NCI-H1417 (cell line): ENCODE results near the gene DOCK2.
A peak's percentile ranks its signal among the peaks of the same experiment; 100 is the strongest.
"Not testable (repeated sequence)": the region's sequence is repeated elsewhere in the genome, so short reads cannot be mapped to it uniquely, and the experiment has no call there.

ENCODE experiments used
- DNase-seq, 3 experiments: peaks; one replicate each; lab custom pipeline; 2025; lab: John Stamatoyannopoulos, UW

Gene DOCK2

GRCh38 chr5:169756071-169756765 is 119.1 kb downstream of the DOCK2 start:
- DNase-seq: no peak

GRCh38 chr5:169757016-169757415 is 119.9 kb downstream of the DOCK2 start:
- no peak for DNase-seq

DNA sequence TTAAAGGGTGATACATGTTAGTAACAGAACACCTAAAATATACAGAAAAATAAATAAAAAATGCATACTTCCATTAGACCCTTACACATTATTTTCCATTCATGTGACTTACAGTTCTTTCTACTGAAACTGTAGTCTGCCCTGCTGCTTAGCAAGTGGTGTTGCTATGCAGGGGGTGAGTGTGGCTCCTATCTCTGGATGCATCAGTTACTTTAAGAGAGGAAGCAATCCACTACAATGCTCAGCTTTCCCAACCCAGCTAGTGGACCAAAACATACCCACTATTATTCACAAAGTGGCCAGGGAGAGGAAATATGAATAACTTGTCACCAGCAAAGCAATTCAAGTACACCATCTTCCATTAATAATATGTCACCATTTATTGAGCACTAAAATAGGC is 121.8 kb downstream of the DOCK2 start:
- DNase-seq: no peak

GRCh38 chr5:169760229-169760628 is 123.2 kb downstream of the DOCK2 start:
- no peak for DNase-seq

- no peak for DNase-seq
Observed at GRCh38 chr5:169762338-169763095, 125.4 kb downstream of the DOCK2 start.

DNA sequence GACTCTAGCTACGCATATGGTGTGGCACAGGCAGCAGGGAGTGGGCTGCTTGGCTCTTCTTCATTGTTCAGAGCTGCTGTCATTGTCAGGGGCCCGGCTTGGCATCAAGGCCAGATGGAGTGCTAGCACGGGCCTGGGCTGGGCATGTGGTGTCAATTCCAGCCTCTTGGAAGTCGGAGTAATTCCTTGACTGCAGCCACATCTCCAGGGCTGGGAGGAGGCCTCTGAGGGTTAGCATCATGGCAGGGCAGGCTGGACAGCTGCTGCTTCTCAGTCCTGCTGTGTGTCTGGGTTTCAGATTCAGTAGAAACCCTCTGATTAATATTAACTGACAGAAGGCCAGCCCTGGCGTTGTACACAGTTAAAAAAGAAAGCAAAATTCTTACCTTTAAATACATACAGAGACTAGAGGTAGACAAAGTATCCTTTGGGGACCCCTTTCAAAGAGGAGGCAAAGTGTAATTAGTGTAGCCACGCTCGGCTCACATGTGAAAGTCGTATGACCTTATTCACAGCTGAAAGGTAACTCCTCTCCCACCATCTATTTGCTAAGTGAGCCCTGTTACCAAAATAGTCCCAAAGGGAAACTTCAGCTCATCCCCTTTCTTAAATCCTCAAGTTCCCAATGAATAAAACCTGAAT is 126.4 kb downstream of the DOCK2 start:
- no peak for DNase-seq

- no peak for DNase-seq
Observed at GRCh38 chr5:169764018-169764378, 126.9 kb downstream of the DOCK2 start.

GRCh38 chr5:169765176-169765996 is 128.3 kb downstream of the DOCK2 start:
- DNase-seq: no peak

- not testable (repeated sequence) for DNase-seq
Observed at GRCh38 chr5:169766943-169767342, 129.9 kb downstream of the DOCK2 start.

DNA sequence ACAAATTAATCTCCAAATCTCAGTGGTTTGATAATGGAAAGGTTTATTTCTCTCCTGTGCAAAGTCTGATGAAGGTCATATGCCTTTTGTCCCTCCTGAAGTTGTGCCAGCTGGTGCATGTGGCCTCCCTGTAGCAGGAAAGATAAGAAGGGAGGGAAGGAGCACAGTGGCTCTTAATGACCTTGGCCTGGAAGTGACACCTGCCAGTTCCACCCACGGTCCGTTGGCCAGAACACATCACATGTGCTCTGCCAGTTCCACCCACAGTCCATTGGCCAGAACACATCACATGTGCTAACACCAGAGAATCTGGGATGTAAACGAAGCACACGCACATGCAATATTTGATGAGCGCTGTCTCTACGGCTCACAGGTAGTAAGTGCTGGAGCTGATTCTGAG is 130.9 kb downstream of the DOCK2 start:
- DNase-seq: no peak

- DNase-seq: no peak
Observed at GRCh38 chr5:169768416-169768815, 131.3 kb downstream of the DOCK2 start.

DNA sequence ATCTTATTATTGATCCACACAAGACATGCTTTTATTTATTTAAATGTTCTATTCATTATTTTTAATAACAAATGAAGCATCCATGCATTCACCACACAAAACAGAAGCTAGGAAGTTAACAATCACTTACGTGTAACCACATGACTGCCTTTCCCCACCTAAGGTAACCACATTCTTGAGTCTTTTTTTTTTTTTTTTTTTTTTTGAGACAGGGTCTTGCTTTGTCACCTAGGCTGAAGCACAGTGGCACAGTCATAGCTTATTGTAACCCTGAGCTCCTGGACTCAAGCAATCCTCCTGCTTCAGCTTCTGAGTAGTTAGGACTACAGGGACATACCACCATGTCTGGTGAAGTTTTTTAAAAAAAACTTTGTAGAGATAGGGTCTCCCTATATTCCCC is 133.0 kb downstream of the DOCK2 start:
- DNase-seq: no peak

DNA sequence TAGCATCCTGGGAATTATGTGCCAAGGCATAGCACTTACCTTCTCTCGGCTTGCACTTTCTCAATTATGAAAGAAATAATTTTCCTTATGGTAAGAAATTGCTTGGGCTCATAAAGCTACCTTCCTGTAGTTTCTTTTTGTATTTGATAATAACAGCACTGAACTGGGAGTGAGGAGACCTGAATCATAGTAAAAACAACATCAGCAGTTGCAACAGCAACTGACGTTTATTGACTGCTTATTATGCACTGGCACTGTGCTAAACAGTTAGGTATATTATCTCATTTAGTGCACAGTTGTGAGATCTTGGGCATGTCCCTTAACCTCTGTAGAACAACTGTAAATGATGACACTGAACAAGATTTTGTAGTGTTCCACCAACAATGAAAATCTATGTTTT is 135.2 kb downstream of the DOCK2 start:
- DNase-seq: no peak

GRCh38 chr5:169772688-169773087 is 135.6 kb downstream of the DOCK2 start:
- DNase-seq: no peak

DNA sequence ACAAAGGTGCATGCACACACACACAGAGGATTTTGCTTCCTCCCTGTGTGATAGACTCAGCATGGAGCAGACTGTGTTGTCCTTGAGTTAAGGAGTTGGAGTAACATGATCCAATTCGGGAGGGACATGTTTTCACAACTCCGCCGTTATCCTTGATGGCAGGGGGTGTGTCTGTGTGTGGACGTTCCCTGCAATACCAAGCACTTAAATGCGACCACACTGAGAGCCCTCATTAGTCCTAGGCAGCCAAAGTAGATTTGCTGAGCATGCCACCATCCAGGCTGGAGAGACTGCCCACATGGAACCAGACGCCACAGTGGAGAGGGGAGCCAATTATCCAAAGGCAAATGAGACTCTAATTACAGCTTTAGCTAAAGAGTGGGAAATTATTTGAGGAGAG is 140.1 kb downstream of the DOCK2 start:
- DNase-seq: peak in 2 of 3 experiments; percentile 20 to 79

DNA sequence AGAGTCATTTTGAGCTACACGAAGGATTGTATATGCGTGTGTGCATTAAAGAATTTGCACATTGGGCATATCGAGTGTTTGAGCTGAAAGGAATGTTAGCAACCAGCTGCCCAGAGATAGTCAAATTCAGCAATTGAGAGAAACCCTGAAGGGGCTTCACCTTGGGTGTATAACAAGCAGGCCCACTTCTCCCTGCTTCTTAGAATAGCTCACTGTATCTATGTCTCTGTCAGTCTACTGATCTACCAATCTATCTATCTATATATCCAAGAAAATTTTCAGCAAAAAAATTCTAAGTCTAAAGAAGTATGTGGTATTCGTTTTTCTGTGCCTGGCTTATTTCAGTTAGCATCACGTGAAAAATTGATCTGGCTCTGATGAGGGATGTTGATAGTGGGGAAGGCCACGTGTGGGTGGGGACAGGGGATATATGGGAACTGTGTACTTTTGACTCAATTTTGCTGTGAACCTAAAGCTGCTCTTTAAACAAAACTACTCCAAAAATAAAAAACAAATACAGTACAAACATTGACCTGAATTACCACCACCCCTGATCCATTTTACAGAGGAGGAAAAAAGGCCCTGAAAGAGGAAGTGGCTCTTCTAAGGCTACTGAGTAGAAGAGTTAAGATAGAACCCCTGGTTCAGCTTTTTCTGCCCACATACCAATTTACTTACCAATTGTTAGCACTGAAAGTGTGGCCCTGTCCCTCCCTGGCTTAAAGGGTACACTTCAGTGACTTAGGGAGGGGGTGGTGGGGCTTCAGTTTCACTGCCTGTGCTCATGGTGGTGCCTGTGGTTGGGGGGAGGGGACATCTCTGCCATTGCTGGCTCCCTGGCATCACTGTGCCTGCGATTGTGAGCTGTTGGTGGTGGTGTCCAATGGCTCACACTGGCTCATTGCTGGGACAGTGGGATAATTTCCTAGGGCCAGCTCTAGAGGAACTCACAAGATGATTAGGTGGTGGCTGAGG is 141.8 kb downstream of the DOCK2 start:
- no peak for DNase-seq

DNA sequence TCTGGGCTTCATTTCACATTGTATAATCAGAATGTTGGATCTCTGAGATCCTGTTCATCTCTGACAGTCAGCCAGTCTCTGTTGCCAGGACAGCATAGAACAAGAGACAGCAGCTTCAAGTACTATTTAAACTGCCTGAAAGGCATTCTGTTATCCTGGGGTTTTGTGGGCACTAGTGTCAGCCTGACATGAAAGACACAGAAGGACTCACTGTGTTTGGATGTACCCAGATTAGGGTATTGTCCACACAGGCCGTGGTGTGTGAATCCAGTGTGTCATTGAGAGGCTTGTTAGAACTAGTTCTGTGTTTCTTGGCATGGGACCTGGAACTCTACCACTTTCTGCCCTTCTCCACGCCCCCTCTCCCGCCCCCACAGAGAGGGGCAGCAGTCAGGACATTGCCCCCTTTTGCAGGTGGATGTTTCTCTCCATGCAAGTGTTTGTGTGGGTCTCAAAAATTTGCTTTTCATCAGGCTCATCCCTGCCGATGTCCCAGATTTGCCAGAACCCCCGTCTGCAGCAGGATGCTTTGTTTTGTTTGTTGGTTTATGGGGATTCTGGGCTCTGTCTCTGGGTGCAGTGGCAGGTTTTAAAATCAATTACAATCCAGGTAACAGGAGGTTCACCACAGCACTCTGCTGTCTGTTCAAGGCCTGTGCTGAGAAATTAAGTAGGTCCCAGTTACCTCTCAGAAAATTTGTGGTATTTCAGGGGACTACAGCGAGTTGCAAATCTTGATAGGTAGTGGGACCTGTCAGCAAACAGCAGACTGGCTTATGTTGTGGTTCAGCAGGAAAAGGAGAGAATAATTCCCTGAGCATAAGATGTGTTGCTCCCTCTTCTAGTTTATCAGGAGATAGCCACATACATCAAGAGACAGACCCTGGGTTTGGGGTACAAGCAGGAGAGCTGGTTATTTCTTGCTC is 144.6 kb downstream of the DOCK2 start:
- DNase-seq: no peak

DNA sequence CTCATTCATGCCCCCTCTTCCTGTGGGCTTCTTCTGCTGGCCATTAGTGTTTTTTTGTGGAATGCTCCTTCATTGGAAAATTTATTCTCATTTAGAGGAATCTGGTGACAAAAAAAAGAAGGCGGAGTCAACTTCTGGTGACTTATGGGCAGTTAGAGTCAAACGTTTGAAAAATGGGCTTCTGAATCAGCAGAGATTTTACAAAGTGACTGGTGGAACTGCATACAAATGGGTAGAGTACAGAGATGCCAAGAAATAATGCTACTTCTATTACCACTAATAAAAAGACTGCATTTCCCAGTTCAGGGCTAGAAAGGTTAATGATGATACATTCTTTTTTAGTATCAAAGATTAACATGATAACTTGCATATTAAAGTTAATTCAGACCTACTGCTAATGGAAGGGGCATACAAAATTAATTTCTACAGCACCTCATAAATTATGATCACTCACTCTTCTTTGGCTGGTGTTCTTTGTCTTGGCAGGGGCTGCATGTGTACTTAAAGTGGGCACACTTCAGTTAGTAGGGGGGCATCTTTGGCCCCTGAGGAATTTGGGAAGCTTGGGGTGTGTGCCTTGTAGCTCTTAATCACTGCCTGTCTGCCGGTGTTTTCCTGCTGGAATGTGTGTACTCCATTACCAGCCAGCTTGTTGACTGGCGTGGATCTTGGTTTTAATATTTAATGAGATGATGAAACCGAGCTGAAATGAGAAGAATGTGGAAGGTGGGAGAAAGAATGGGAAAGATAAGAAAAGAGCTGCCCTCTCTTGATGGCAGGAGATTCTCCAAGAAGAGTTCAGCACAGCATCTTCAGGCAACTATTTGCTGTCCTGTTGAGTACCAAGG is 148.9 kb downstream of the DOCK2 start:
- DNase-seq: no peak

DNA sequence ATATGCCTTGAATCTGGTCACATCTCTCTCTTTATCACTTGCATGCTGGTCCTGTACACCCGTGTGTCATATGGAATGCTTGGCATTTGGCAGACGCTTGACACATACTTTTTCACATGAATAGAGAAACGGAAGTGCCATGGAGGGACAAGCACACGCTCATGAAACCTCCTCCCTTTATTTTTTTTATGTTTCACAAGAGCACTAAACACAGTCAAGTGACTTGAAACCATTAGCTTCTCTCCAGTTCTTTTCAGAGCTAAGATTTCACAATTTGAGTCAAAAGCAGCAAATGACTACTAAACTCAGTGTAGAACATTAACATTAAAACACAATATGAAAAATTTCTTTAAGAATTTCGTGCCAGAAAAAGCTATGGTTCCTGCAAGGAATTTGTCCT is 151.1 kb downstream of the DOCK2 start:
- DNase-seq: no peak
